ENCODE results near the gene FAM118A. TPM values are rescaled to one million over a fixed set of nuclear protein-coding genes. Genes with fewer than 3 reads are reported as not detected.
"Not testable (repeated sequence)": the region's sequence is repeated elsewhere in the genome, so short reads cannot be mapped to it uniquely, and the experiment has no call there.

Gene FAM118A
- total RNA-seq, 1 experiment from 2014 or later: 20.3 TPM

DNA sequence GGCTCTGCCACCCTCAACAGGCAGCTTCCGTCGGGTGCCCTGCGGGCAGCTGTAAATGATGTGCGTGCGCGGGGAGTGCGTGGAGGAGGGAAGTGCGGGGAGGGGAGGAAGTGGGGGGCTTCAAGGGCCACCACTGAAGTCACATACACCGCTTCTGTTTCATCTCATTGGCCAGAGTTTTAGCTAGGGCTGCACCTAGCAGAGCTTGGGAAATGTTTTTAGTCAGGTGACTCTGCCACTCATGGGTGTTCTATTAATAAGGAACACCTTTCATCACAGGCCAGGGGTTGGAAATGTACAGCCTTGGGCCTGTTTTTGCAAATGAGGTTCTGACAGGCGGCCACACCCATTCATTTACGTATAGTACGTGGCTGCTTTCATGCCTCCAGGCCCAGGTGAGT, 14.6 kb downstream of the FAM118A start:
- Histone ChIP-seq H3F3A (ENCODE audit: low read length, unreplicated experiment) (no peaks in the 10 kb centered on the region), H3K4me3 (ENCODE audit: low read length) (no peak overlapping the region), H3K9me2 (replicated peaks; ENCODE audit: low read length) (no peaks in the 10 kb centered on the region), H2AFZ (ENCODE audit: low read length) (no peak overlapping the region), H3K4me1 (ENCODE audit: insufficient read depth, low read length) (no peaks in the 10 kb centered on the region), H3K4me2 (ENCODE audit: low read length) (no peak overlapping the region), H3K9ac (ENCODE audit: low read length) (no peak overlapping the region), H3K27ac (ENCODE audit: low read length) (no peak overlapping the region), H3K9me3 (ENCODE audit: low read length) (no peaks in the 10 kb centered on the region), H3K79me2 (ENCODE audit: low read length) (peaks cover 18% of the 10 kb centered on the region), H4K20me1 (ENCODE audit: low read length) (no peaks in the 10 kb centered on the region), H3K27me3 (ENCODE audit: low read length) (no peaks in the 10 kb centered on the region), H3K36me3 (ENCODE audit: low read depth, low read length) (peaks cover 7% of the 10 kb centered on the region; the same call in 1 of the 2 replicates)
- intact Hi-C loops (cut with micrococcal nuclease): no loop called here
- DNase-seq (no peak), ATAC-seq (no peak)
- POLR2A ChIA-PET (ENCODE audit: unreplicated experiment): no interaction called here
- CTCF ChIA-PET: no interaction called here
- TF ChIP-seq, protein P1, sequence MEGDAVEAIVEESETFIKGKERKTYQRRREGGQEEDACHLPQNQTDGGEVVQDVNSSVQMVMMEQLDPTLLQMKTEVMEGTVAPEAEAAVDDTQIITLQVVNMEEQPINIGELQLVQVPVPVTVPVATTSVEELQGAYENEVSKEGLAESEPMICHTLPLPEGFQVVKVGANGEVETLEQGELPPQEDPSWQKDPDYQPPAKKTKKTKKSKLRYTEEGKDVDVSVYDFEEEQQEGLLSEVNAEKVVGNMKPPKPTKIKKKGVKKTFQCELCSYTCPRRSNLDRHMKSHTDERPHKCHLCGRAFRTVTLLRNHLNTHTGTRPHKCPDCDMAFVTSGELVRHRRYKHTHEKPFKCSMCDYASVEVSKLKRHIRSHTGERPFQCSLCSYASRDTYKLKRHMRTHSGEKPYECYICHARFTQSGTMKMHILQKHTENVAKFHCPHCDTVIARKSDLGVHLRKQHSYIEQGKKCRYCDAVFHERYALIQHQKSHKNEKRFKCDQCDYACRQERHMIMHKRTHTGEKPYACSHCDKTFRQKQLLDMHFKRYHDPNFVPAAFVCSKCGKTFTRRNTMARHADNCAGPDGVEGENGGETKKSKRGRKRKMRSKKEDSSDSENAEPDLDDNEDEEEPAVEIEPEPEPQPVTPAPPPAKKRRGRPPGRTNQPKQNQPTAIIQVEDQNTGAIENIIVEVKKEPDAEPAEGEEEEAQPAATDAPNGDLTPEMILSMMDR (conservative IDR thresholded peaks at IDR 0.05; ENCODE audit: low read depth, low read length): no peak
- no peak for TF ChIP-seq EZH2 (IDR thresholded peaks at IDR 0.05; ENCODE audit: low read length, unreplicated experiment)
- TF ChIP-seq EZH2phosphoT487 (IDR thresholded peaks at IDR 0.05; ENCODE audit: borderline replicate concordance, low read length): no peak
- no TSS peak for BruUV-seq (replicated peaks)

DNA sequence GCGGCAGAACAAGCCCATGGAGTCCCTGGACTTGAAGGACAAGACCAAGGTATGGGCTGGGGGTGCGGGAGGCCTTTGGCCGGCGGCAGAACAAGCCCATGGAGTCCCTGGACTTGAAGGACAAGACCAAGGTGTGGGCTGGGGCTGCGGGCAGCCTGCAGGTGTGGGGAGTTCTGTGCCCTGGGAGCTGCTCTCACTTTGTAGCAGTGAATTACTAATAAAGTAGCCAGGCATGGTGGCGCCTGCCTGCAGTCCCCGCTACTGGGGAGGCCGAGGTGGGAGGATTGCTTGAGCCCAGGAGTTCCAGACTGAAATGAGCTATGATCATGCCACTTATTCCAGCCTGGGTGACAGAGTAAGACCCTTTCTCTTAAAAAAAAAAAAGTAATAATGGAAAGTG, 18.5 kb downstream of the FAM118A start:
- BruUV-seq (replicated peaks); H3K4me3 ChIP-seq (ENCODE audit: low read length); H3K4me1 ChIP-seq (ENCODE audit: insufficient read depth, low read length); intact Hi-C loops (cut with micrococcal nuclease); H3K27ac ChIP-seq (ENCODE audit: low read length); H4K20me1 ChIP-seq (ENCODE audit: low read length); H3K4me2 ChIP-seq (ENCODE audit: low read length); CTCF ChIA-PET; H3K9me2 ChIP-seq (replicated peaks; ENCODE audit: low read length); H3F3A ChIP-seq (ENCODE audit: low read length, unreplicated experiment); H3K27me3 ChIP-seq (ENCODE audit: low read length); POLR2A ChIA-PET (ENCODE audit: unreplicated experiment); H3K79me2 ChIP-seq (ENCODE audit: low read length); ATAC-seq; DNase-seq; H3K9ac ChIP-seq (ENCODE audit: low read length); H2AFZ ChIP-seq (ENCODE audit: low read length); H3K9me3 ChIP-seq (ENCODE audit: low read length); H3K36me3 ChIP-seq (ENCODE audit: low read depth, low read length): not testable (repeated sequence)

DNA sequence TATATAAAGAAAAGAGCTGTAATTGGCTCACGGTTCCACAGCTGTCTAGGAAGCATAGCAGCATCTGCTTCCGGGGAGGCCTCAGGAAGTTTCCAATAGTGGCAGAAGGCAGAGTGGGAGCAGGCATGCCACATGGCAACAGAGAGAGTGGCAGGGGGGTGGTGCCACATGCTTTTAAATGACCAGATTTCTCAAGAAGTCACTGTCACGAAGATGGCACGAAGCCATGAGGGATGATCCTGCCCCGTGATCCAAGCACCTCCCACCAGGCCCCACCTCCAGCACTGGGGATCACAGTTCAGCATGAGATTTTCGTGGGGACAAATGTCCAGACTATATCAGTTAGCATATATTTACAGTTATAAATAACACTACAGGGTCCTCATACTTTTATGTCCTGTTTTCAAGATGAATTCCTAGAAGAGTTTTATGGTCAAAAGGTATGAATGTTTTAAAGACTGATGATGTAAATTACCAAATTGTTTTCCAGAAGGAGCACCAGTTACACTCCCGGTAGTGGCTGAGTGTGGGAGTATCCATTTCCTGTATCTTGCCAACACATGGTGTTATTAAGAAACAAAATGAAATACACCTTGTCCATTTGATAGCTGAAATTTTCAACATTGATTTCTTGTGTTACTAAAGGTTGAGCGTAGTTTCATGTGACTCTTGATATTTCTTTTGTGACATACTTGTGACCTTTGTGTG, 19.2 kb downstream of the FAM118A start:
- Histone ChIP-seq H3K36me3 (ENCODE audit: low read depth, low read length) (no peaks in the 10 kb centered on the region; the same call in 1 of the 2 replicates), H3K27me3 (ENCODE audit: low read length) (no peaks in the 10 kb centered on the region), H3K9me2 (replicated peaks; ENCODE audit: low read length) (no peaks in the 10 kb centered on the region), H4K20me1 (ENCODE audit: low read length) (no peaks in the 10 kb centered on the region), H2AFZ (ENCODE audit: low read length) (no peak overlapping the region), H3K79me2 (ENCODE audit: low read length) (no peaks in the 10 kb centered on the region), H3K4me1 (ENCODE audit: insufficient read depth, low read length) (no peaks in the 10 kb centered on the region), H3K4me2 (ENCODE audit: low read length) (no peak overlapping the region), H3K27ac (ENCODE audit: low read length) (no peak overlapping the region), H3F3A (ENCODE audit: low read length, unreplicated experiment) (no peaks in the 10 kb centered on the region), H3K9me3 (ENCODE audit: low read length) (no peaks in the 10 kb centered on the region), H3K4me3 (ENCODE audit: low read length) (no peak overlapping the region), H3K9ac (ENCODE audit: low read length) (no peak overlapping the region)
- intact Hi-C loops (cut with micrococcal nuclease): no loop called here
- no peak for ATAC-seq
- DNase-seq: no peak
- POLR2A ChIA-PET (ENCODE audit: unreplicated experiment): no interaction called here
- CTCF ChIA-PET: no interaction called here
- no TSS peak for BruUV-seq (replicated peaks)
- TF ChIP-seq, protein P1 (conservative IDR thresholded peaks at IDR 0.05; ENCODE audit: low read depth, low read length): no peak
- TF ChIP-seq EZH2phosphoT487 (IDR thresholded peaks at IDR 0.05; ENCODE audit: borderline replicate concordance, low read length): no peak
- no peak for TF ChIP-seq EZH2 (IDR thresholded peaks at IDR 0.05; ENCODE audit: low read length, unreplicated experiment)
